NB4 (cell line): Measurements from ENCODE around the gene SH3PXD2A.

Experiments
- POLR2A ChIP-seq: IDR thresholded peaks from 2 replicates; pipeline ENCODE4 v1.6.1; 2011; ENCODE audit warnings: mild to moderate bottlenecking; ENCODE audit not compliant: insufficient read length; ENCODE audit errors: extremely low read depth
- TF ChIP-seq, protein P1 (sequence below): IDR thresholded peaks from one replicate; pipeline ENCODE4 v1.5.1; 2012; ENCODE audit warnings: low read depth, low read length

DNA sequence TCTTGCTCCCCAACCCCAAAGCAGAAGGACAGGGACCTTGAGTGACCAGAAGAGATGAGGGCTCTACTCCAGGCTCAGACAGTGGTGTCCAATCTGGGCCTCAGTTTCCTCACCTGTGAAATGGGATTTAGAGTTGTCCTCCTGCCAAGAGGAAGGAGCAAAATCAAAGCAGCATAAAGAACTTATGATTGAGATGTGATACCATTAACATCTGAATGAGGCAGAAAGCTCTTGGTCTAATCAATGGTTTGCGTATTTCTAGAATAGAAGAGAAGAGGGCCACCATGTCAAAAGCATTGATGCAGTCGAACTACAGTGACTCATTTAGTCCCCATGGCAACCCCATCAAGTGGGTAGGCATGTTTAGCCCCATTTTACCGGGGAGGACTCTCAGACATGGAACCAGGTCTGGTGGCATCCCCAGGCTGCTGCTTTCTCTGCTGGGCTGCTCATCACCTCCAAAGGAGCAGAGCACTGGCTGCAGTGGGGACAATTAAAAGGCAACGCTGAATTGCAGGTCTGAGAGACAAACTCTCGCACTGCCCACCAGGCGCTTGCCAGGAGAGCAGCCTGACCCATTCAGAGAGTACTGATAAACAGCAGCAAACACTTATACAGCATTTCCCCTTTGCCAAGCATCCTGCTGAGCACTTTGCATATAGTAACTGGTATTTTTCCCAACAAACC lies 186.0 kb downstream of the SH3PXD2A start:
- no peak for TF ChIP-seq POLR2A
- TF ChIP-seq, protein P1, sequence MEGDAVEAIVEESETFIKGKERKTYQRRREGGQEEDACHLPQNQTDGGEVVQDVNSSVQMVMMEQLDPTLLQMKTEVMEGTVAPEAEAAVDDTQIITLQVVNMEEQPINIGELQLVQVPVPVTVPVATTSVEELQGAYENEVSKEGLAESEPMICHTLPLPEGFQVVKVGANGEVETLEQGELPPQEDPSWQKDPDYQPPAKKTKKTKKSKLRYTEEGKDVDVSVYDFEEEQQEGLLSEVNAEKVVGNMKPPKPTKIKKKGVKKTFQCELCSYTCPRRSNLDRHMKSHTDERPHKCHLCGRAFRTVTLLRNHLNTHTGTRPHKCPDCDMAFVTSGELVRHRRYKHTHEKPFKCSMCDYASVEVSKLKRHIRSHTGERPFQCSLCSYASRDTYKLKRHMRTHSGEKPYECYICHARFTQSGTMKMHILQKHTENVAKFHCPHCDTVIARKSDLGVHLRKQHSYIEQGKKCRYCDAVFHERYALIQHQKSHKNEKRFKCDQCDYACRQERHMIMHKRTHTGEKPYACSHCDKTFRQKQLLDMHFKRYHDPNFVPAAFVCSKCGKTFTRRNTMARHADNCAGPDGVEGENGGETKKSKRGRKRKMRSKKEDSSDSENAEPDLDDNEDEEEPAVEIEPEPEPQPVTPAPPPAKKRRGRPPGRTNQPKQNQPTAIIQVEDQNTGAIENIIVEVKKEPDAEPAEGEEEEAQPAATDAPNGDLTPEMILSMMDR = no peak
